Measurements from ENCODE around the gene NEU4. TPM values are rescaled to one million over a fixed set of nuclear protein-coding genes. Genes with fewer than 3 reads are reported as not detected.
A peak's percentile ranks its signal among the peaks of the same experiment; 100 is the strongest.

Gene NEU4
- total and polyA plus RNA-seq, 3 experiments from 2014 or later = not detected

GRCh38 chr2:241794250-241794823, 14.7 kb upstream of the NEU4 start:
- Histone ChIP-seq H3K4me3 (ENCODE audit: low read length) (no peak overlapping the region), H3K9me3 (ENCODE audit: low read length) (no peaks in the 10 kb centered on the region), H3K27me3 (ENCODE audit: insufficient read depth, low read length, poor library complexity, severe bottlenecking) (no peaks in the 10 kb centered on the region), H3K36me3 (ENCODE audit: insufficient read depth, low read length) (no peaks in the 10 kb centered on the region), H3K27ac (ENCODE audit: low read depth, low read length) (no peak overlapping the region), H3K4me1 (ENCODE audit: insufficient read depth, low read length) (no peaks in the 10 kb centered on the region)
- Mint-ChIP-seq H3K36me3 (no peaks in the 10 kb centered on the region), H3K4me1 (peaks cover 0 to 1% (median under 1%) of the 10 kb centered on the region in 3 donors), H3K4me3 (no peak overlapping the region), H3K27me3 (no peaks in the 10 kb centered on the region), H3K9me3 (no peaks in the 10 kb centered on the region), H3K27ac (no peak overlapping the region)
- no peak for DNase-seq
- ChIA-PET POLR2A (no interaction called here), CTCF (interaction anchor here (1.0 kb wide), 1 partner anchor 10 kb away, joined by 3 read pairs; no protein-coding TSS in a partner anchor)

- POLR2A ChIA-PET = interaction anchor here (0.7 kb wide), 1 partner anchor 22 kb away, joined by 3 read pairs; no protein-coding TSS in a partner anchor
- H3K4me3 Mint-ChIP-seq = no peak overlapping the region
- Histone ChIP-seq H3K4me3 (ENCODE audit: low read length) (no peak overlapping the region), H3K36me3 (ENCODE audit: insufficient read depth, low read length) (no peaks in the 10 kb centered on the region), H3K4me1 (ENCODE audit: insufficient read depth, low read length) (no peaks in the 10 kb centered on the region), H3K27me3 (ENCODE audit: insufficient read depth, low read length, poor library complexity, severe bottlenecking) (no peaks in the 10 kb centered on the region), H3K27ac (ENCODE audit: low read depth, low read length) (no peak overlapping the region), H3K9me3 (ENCODE audit: low read length) (no peaks in the 10 kb centered on the region)
- no peaks in the 10 kb centered on the region for H3K4me1 Mint-ChIP-seq
- CTCF ChIA-PET = interaction anchor here (1.0 kb wide), 1 partner anchor 9 kb away, joined by 3 read pairs; no protein-coding TSS in a partner anchor
- no peaks in the 10 kb centered on the region for H3K36me3 Mint-ChIP-seq
- H3K9me3 Mint-ChIP-seq = no peaks in the 10 kb centered on the region
- DNase-seq = no peak
- peak overlapping the region in 1 of 8 donors; percentile 68 for H3K27ac Mint-ChIP-seq
- no peaks in the 10 kb centered on the region for H3K27me3 Mint-ChIP-seq
Measured at GRCh38 chr2:241795021-241795999, 13.7 kb upstream of the NEU4 start.

DNA sequence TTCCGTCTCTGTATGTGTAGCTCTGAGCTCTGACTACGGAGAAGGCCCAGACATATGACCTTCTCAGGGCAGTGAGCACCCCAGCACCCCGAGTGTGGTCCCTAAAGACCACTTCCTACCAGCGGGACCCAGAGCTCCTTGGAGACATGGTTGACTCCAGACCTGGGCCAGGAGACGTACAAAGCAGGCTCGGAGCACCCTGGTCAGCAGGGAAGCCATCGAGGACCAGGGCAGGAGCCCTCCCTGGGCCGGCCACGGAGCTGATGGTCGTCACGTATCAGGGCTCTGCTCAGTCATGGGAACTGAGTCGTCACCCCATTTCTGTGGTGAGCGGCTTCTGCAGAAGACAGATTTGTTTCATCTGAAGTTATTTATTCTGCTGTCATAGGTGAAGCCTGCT, 12.8 kb upstream of the NEU4 start:
- CTCF ChIA-PET = interaction anchor here (0.9 kb wide), 1 partner anchor 12 kb away, joined by 3 read pairs; no protein-coding TSS in a partner anchor
- DNase-seq = peak in 1 of 5 donors; percentile 30

GRCh38 chr2:241796610-241797138, 12.3 kb upstream of the NEU4 start:
- peak in 1 of 5 donors; percentile 46 for DNase-seq
- Histone ChIP-seq H3K9me3 (ENCODE audit: low read length) (no peaks in the 10 kb centered on the region), H3K36me3 (ENCODE audit: insufficient read depth, low read length) (no peaks in the 10 kb centered on the region), H3K4me3 (ENCODE audit: low read length) (no peak overlapping the region), H3K27me3 (ENCODE audit: insufficient read depth, low read length, poor library complexity, severe bottlenecking) (no peaks in the 10 kb centered on the region), H3K27ac (ENCODE audit: low read depth, low read length) (no peak overlapping the region), H3K4me1 (ENCODE audit: insufficient read depth, low read length) (no peaks in the 10 kb centered on the region)
- Mint-ChIP-seq H3K9me3 (no peaks in the 10 kb centered on the region), H3K27me3 (no peaks in the 10 kb centered on the region), H3K27ac (no peak overlapping the region), H3K4me3 (no peak overlapping the region), H3K36me3 (no peaks in the 10 kb centered on the region), H3K4me1 (no peaks in the 10 kb centered on the region)
- CTCF ChIA-PET = interaction anchor here (0.9 kb wide), 1 partner anchor 12 kb away, joined by 3 read pairs; no protein-coding TSS in a partner anchor
- POLR2A ChIA-PET = no interaction called here

More for the DNA sequence above, 12.8 kb upstream of the NEU4 start:
- Mint-ChIP-seq H3K4me3 (no peak overlapping the region), H3K9me3 (no peaks in the 10 kb centered on the region), H3K27me3 (no peaks in the 10 kb centered on the region), H3K27ac (no peak overlapping the region), H3K36me3 (no peaks in the 10 kb centered on the region), H3K4me1 (no peaks in the 10 kb centered on the region)
- Histone ChIP-seq H3K4me1 (ENCODE audit: insufficient read depth, low read length) (no peaks in the 10 kb centered on the region), H3K27ac (ENCODE audit: low read depth, low read length) (no peak overlapping the region), H3K36me3 (ENCODE audit: insufficient read depth, low read length) (no peaks in the 10 kb centered on the region), H3K27me3 (ENCODE audit: insufficient read depth, low read length, poor library complexity, severe bottlenecking) (no peaks in the 10 kb centered on the region), H3K4me3 (ENCODE audit: low read length) (no peak overlapping the region), H3K9me3 (ENCODE audit: low read length) (no peaks in the 10 kb centered on the region)
- POLR2A ChIA-PET = no interaction called here

DNA sequence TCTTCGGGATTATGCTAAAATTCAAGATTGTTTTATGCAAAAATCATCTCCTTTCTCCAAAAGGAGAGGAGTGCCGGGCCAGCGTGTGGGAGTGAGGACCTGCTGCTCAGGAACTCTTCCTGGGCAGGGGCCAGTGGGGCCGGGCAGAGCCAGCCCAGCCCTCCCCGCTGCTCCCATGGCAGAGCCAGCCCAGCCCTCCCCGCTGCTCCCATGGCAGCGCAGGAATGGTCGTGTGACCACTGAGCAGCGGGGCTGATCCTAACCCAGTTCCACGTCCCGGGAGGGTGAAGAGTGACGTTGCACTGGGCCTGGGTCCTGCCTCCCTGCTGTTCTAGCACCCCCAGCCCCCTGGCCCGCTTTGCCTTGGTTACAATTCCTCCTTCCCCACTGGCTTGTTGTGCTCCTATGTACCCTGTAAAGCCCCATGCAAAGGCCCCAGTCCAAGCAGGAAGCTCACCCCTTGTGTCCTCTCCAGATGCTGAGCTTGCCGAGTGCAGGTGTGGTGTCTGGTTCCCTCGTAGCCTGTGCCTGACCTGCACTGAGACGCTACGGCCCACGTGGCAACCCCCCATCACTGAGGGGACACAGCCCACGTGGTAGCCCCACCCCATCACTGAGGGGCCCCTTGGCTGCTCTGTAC, 11.4 kb upstream of the NEU4 start:
- H3K4me1 ChIP-seq (ENCODE audit: insufficient read depth, low read length) = no peaks in the 10 kb centered on the region
- Mint-ChIP-seq H3K36me3 (no peaks in the 10 kb centered on the region), H3K4me3 (no peak overlapping the region), H3K9me3 (no peaks in the 10 kb centered on the region), H3K4me1 (no peaks in the 10 kb centered on the region), H3K27ac (peak overlapping the region in 1 of 8 donors; percentile 26), H3K27me3 (no peaks in the 10 kb centered on the region)
- ChIA-PET POLR2A (no interaction called here), CTCF (no interaction called here)
- DNase-seq = peak in 1 of 5 donors; percentile 26
- H3K9me3 ChIP-seq (ENCODE audit: low read length) = no peaks in the 10 kb centered on the region
- no peak overlapping the region for H3K27ac ChIP-seq (ENCODE audit: low read depth, low read length)
- H3K4me3 ChIP-seq (ENCODE audit: low read length) = no peak overlapping the region
- H3K36me3 ChIP-seq (ENCODE audit: insufficient read depth, low read length) = no peaks in the 10 kb centered on the region
- no peaks in the 10 kb centered on the region for H3K27me3 ChIP-seq (ENCODE audit: insufficient read depth, low read length, poor library complexity, severe bottlenecking)

DNA sequence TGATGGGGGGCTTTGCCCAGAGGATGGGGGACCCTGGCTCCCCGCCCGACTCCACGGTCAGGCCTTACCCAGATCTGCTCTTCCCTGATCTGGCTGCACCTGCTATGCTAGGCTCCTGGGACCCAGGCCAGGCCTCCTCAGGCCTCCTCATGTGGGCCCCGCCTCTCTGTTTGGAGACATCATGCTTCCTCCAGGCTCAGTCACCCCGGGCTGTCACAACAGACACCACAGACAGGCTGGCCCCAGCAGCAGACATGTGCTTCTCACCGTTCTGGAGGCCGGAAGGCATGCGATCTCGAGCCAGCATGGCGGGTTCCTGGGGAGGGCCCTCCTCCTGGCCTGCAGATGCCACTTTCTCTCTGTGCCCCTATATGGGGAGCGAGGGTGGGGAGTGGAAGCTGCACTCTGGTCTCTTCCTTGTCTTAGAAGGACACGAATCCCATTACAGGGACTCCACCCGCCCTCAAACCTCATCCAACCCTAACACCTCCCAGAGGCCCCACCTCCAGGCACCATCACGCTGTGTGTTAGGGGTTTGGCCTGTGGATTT, 10.8 kb upstream of the NEU4 start:
- DNase-seq = peak in 1 of 5 donors; percentile 35
- H3K9me3 Mint-ChIP-seq = no peaks in the 10 kb centered on the region
- Histone ChIP-seq H3K4me3 (ENCODE audit: low read length) (no peak overlapping the region), H3K27ac (ENCODE audit: low read depth, low read length) (no peak overlapping the region), H3K27me3 (ENCODE audit: insufficient read depth, low read length, poor library complexity, severe bottlenecking) (no peaks in the 10 kb centered on the region), H3K36me3 (ENCODE audit: insufficient read depth, low read length) (no peaks in the 10 kb centered on the region), H3K9me3 (ENCODE audit: low read length) (no peaks in the 10 kb centered on the region), H3K4me1 (ENCODE audit: insufficient read depth, low read length) (peaks cover 5% of the 10 kb centered on the region)
- CTCF ChIA-PET = no interaction called here
- H3K4me3 Mint-ChIP-seq = no peak overlapping the region
- peaks cover 0 to under 1% (median under 1%) of the 10 kb centered on the region in 3 donors for H3K4me1 Mint-ChIP-seq
- POLR2A ChIA-PET = no interaction called here
- peak overlapping the region in 2 of 8 donors; percentile 17 to 36 for H3K27ac Mint-ChIP-seq
- H3K36me3 Mint-ChIP-seq = no peaks in the 10 kb centered on the region
- H3K27me3 Mint-ChIP-seq = no peaks in the 10 kb centered on the region

DNA sequence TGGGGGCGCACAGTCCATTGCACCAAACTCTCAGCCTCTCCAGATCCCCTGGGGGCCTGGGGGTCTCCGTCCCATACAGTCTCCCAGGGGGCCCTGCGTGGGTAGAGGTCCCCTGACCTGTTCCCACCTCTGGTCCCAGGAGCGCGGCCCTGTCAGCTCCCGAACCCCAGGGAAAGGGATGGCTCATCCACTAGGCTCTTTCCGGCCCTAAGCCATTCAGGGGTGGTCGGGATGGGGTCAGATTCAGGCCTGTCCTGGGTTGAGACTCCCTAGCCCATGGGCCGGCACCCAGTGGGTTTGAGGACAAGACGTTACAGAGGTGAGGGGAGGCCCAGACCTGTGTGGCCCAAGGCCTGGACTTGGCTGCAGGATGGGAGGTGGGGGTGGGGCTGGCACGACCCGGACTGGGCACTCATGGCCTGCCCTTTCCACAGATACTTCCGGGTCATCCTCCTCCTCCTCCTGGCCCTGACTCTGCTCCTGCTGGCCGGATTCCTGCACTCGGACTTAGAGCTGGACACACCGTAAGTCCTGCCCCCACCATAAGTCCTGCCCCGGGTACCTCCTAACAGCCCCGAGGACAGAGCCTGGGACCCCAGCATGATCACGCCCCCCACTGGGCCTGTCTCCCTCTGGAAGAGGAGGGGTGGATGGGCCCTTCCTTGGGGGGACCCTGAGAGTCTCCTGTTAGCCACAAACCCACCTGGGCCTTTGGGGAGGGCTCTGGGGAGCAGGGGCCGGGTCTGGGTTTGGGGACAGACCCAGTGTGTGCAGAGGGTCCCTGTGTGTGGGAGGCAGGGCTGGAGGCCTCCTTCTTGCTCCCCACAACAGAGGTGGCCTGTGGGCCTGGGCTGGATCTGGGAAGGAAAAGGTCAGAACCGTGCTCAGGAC, 10.1 kb upstream of the NEU4 start:
- H3K27me3 Mint-ChIP-seq = no peaks in the 10 kb centered on the region
- CTCF ChIA-PET = no interaction called here
- peak overlapping the region in 1 of 7 donors; percentile 13 for H3K4me3 Mint-ChIP-seq
- POLR2A ChIA-PET = no interaction called here
- no peaks in the 10 kb centered on the region for H3K36me3 Mint-ChIP-seq
- H3K4me3 ChIP-seq (ENCODE audit: low read length) = no peak overlapping the region
- no peaks in the 10 kb centered on the region for H3K9me3 ChIP-seq (ENCODE audit: low read length)
- H3K36me3 ChIP-seq (ENCODE audit: insufficient read depth, low read length) = no peaks in the 10 kb centered on the region
- no peaks in the 10 kb centered on the region for H3K9me3 Mint-ChIP-seq
- no peaks in the 10 kb centered on the region for H3K27me3 ChIP-seq (ENCODE audit: insufficient read depth, low read length, poor library complexity, severe bottlenecking)
- peaks cover 2 to 4% (median 3%) of the 10 kb centered on the region in 3 donors for H3K4me1 Mint-ChIP-seq
- H3K4me1 ChIP-seq (ENCODE audit: insufficient read depth, low read length) = peaks cover 7% of the 10 kb centered on the region
- DNase-seq = peak in 1 of 5 donors; percentile 36
- H3K27ac ChIP-seq (ENCODE audit: low read depth, low read length) = no peak overlapping the region
- no peak overlapping the region for H3K27ac Mint-ChIP-seq
